Activated CD8-positive, alpha-beta memory T cell treated with anti-CD3 and anti-CD28 coated beads, Interleukin-2, amount 50 U/mL, for 4 hours (primary cell): Measurements from ENCODE around the gene PRDM15.

Experiments
- DNase-seq: peaks from one replicate; pipeline ENCODE4 v3.0.0-alpha.2; 2020

Gene PRDM15, protein sequence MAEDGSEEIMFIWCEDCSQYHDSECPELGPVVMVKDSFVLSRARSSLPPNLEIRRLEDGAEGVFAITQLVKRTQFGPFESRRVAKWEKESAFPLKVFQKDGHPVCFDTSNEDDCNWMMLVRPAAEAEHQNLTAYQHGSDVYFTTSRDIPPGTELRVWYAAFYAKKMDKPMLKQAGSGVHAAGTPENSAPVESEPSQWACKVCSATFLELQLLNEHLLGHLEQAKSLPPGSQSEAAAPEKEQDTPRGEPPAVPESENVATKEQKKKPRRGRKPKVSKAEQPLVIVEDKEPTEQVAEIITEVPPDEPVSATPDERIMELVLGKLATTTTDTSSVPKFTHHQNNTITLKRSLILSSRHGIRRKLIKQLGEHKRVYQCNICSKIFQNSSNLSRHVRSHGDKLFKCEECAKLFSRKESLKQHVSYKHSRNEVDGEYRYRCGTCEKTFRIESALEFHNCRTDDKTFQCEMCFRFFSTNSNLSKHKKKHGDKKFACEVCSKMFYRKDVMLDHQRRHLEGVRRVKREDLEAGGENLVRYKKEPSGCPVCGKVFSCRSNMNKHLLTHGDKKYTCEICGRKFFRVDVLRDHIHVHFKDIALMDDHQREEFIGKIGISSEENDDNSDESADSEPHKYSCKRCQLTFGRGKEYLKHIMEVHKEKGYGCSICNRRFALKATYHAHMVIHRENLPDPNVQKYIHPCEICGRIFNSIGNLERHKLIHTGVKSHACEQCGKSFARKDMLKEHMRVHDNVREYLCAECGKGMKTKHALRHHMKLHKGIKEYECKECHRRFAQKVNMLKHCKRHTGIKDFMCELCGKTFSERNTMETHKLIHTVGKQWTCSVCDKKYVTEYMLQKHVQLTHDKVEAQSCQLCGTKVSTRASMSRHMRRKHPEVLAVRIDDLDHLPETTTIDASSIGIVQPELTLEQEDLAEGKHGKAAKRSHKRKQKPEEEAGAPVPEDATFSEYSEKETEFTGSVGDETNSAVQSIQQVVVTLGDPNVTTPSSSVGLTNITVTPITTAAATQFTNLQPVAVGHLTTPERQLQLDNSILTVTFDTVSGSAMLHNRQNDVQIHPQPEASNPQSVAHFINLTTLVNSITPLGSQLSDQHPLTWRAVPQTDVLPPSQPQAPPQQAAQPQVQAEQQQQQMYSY

DNA sequence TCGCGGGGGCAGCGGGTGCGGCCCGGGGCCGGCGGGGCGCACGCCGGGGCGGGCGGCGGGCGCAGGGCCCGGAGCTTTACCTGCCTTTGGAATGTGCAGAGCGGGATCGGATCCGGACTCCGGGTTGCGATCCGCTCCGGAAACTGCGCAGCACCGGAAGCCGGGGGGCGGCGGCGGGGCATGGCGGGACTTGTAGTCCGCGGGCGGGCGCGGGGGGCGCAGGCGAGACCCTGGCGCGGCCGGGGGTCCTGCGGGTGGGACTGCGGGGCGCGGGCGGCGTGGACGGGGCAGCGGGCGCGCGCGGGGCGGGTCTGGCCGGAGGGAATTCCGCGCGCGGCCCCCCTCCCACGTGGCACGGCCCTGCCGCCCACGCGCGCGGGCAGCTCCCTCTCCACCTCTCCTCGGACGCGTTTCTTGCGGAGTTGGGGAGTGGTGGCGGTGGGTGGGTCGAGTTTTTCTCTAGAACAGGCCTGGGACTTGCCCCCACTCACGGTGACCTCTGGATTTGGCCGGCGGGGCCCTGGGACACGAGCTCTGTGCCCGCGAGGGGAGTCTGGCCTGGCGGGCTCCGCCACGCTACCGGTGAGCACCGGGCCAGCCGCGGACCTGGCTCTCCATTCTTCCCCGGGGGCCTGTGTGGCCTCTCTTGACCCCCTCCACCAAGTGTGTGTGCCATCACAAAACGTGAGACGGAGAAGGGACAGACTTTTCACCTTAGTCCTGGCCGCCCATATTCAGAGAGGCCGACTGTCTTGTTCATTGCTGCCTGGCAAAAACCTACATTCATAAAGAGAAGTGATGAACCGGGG is at the start of gene PRDM15:
Gene PRDM15 (minus strand): TSS at position 155 of the 809 bp plus-strand sequence. CDS start 18,981 bp downstream, outside the sequence.
- DNase-seq = peak; percentile 85

DNA sequence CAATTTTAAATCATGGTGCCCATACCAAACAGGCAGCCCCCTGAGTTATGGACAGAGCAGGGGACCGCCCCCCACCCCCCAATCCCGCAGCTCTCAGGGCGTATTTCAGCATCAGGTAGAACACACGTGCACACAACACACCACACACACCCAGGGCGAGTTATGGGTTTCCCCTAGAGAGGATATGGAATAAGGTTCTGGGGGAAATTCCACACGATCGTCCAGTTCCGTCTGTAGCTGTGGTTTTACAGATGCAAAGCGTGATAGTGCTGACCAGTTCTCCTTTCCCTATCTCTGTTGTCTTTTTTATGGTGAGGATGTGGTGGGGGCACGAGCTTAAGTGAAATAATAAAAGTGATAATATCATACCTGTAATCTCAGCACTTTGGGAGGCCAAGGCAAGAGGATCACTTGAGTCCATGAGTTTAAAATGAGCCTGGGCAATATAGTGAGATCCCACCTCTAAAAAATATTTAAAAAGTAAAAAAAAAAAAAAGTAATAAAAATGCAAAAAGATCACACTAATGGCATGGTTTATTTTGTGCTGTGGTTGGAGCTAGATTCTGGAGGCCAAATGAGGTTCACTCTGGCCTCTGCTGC is 49.6 kb upstream of the PRDM15 start:
- DNase-seq = no peak

DNA sequence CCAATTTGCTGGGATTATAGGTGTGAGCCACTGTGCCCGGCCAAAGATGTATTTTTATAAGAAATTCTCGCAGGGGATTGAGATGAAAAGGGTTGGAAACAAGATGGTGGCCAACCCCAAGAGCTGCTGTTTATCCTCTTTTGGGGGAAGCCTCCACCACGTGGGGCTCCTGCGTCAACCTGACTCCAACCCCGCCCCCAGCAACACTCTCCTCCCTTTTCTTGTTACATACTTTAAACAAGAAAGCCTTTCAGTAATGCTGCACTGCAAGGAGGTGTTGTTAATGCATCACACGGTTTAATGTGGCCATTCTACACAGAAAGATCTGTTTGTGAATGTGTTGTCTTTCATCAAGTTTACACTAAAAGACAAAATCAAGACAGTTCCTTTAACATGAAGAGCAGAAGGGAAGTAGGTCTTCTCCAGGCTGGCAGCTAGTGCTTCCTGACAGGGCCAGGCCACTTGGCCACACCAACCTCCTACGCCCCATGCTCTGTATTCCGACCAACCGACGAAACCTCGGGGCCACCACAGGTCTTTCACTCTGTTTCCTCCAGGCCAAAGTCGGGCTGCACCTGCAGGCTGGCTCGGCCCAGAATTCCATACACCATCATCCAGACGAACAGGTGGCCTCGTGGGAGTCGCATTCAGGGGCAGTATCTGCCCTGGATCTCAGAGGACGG is 48.7 kb upstream of the PRDM15 start:
- no peak for DNase-seq

DNA sequence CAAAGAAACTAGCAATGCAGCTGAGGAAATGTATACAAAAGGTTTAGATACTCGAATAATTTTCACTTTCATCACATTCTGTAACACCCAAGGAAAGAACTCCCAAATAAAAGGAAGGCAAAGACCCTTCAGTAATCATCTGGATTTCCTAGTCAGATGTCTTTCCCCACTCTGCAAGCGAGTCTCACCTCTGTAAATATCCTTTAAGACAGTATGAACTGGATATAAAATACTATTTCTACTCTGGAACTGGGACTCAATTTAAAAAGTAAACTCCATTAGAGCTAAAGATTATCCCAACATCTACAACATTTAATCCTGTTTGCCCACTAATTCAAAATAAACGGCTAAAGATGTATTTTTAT is 47.6 kb upstream of the PRDM15 start:
- no peak for DNase-seq

DNA sequence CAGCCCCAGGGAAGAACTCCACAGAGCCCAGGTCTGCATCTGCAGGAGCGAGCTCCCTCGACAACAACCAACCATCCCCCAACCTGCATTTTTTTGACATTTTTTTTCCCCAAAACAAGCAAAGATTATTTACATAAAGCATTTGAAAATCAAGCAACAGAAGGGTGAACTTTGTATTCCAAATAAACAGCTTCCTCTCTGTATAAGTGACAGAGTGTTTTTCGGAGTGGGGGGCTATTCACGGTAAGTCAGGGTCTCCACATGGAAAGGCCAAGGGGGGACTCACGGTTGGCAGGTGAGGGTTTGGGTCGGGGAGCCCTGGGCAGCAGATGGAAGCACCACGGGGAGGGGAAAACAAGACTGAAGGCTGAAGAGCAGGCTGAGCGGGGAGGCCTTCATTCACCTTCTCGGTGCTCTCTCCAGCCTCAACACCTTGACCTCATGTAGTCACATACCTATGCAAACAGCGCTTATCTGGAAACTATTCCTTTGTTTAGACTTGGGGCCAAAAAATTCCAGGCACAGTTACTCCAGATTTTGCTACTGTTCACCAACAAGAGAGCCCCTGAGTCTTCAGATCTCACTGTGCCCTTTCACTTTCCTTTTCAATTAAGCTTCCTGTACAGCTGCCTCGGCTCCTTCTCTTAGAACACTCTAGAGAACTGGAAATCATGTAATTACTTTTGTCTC is 47.1 kb upstream of the PRDM15 start:
- DNase-seq = peak; percentile 22

DNA sequence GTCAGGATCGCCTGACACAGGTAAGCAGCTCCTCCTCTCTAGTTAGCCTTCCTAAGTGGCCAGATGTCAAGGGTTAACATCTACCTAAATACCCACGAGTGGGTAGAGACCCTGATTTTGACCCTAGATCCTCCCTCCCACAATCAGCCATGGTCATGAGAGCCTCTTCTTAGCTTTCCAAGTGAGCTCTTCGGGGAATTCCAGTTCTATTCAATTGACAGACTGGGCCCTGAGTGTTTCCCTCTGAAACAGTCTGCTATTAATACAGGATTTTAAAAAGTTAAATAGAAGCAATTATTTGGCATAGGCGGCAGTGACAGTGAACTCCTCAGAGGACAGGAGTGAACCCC is 46.6 kb upstream of the PRDM15 start:
- DNase-seq = no peak

DNA sequence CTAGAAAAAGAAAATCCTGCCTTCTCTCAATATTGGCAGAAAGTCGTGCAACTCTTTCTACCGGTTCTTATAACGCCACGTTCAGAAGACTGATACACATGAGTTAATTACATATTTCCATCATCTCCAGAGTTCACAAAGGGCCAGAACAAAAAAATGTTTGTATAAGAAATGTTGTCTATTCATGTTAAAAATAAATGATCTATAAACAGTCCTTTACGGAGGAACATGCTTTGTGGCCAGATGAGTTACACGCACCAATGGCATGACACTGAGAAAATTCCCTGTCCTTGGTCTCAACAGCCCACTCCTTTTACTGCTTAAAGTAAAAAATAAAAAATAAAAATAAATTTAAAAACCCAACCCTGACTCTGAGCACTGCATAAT is 45.2 kb upstream of the PRDM15 start:
- no peak for DNase-seq

DNA sequence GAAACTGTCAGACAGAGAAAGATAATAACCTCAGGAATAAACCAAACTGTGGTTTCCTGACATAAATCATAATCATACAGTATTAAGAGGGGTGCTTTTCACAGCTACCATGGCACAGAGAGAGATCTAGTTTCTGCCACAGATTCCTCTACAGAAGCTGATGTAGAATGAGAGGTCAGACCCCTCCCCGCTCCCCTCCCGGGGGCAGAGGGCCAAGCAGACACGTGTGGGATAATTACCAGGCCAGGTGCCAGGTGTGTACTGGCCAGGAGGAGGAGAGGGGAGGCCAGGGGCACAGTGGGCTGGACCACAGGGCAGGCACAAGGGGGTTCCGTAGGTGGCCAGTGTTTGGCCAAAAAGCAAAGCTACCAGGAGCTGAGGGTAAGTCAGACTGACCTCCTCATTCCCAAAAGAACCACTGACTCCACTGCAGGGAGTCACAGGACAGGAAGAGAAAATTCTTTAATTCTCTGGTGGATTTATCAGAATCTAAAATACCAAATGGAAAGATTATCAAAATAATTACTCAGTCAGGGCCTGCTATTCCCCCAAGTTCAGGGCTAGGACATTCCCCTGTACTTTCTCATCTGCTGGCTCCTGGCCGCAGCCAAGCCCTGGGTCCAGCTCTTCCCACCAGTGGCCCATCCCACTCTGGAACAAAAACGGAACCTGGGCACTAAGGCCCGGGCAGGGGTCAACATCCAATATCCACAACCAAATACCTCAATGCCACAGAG is 44.7 kb upstream of the PRDM15 start:
- no peak for DNase-seq

DNA sequence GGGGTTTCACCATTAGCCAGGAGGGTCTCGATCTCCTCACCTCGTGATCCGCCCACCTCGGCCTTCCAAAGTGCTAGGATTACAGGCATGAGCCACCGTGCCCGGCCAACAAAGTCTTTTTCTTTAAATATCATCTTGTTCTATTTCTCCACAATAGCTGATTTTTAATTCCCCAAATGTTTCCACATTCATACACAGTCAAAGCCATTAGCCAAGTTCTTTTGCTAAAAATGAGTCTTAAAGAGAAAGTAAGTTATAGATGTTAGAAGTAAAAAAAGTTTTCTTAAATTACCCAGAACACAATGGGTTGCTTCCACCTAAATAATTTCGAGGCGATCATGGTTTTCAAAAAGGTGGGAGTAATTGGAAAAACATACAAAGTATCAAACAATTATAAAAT is 44.0 kb upstream of the PRDM15 start:
- no peak for DNase-seq

DNA sequence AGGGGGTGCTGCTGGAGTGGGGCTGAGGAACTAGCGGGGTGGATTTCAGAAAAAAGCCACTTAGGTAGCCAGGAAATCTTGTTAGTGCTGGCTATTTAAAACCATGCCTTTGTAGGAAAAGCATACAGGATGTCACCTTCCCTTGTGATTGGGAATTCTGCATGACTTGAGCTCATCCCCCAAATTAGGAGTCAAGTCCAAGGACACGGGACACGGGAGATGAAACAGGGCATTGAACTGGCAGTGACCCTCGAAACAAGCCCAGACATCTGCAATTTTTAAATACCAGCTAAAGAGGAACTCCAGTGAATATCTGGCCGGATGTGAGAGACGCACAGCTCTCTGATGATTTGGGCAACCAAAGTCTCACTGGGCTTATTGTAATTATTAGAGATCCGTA is 41.9 kb upstream of the PRDM15 start:
- no peak for DNase-seq

DNA sequence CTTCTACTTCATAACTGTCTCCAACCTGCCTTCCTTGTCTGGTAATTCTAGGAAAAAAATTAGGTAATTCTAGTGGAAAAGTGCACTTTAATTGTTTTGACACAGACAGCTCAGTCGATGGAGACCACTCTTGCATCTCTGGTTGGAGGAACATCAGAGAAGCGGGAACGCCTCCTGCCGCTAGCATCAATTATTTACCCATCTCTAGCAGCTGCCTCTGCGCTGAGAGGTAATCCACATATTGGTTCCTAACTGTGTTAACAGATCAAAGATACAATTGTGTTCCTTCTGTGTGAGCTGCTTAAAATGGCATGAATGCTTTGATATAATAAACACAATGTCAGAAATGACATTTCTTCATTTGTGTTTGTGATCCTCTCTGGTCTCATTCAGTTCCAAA is 41.3 kb upstream of the PRDM15 start:
- no peak for DNase-seq

DNA sequence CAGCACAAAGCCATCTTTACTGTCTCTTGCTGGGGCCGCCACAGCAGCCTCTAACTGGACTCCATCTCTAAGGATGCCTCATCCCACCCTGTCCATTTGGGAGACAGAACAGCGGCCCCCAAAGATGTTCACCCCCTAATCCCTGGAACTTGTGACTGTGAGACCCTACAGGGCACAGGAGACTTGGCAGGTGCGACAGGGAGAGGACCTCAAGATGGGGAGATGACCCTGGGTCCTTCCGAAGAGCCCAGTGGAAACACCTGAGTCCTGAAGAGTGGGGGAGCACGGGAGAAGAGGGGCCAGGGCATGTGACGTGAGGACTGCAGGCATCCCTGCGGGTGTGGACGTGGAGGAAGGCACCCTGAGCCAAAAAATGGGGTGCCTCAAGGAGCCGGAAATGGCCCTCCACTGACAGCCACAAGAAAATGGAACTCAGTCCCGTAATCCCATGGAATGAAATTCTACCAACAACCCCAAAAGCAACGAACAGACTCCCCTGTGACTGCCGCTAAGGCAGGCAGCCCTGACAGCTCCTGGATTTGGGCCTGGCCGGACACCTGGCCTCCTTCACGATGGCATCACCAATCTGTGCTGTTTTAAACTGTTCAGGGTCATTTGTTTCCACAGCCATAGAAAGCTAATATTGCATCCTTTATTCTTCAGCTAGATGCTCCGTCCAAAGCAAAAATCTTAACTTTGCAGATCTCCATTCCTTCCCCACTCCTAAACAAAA is 40.7 kb upstream of the PRDM15 start:
- DNase-seq = no peak

DNA sequence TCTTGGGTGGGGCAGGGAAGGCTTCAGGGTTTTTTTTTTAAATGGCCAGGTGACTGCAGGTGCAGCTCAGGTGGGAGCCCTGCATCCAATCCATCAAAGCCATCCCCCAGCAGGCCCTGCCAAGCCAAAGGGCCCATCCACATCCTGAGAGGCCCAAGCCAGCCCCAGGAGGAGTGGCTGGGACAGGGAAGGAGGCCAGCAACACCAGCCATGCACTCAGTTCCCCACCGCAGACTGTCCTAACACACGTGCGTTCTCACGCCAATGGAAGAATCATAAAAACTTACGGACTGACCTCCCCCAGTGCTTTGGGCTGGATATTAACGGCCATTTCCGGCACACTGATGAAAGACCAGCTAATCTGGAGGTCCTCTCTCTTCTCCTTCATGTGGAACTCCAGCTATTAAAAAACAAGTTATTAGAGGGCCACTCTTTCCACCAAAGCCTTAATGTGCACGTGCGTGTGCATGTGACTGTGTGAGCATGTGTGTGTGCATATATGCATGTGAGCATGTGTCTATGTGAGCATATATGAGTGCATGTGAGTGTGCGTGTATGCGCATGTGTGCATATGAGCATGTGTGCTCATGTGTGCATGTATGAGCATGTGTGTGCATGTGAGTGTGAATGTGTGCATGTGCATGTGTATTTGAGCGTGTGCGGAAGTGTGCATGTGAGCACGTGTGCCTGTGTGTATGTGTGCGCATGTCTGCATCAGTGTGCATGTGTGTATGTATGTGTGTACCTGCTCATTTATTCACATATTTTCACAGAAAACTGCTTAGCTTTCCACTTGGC is 39.6 kb upstream of the PRDM15 start:
- no peak for DNase-seq

DNA sequence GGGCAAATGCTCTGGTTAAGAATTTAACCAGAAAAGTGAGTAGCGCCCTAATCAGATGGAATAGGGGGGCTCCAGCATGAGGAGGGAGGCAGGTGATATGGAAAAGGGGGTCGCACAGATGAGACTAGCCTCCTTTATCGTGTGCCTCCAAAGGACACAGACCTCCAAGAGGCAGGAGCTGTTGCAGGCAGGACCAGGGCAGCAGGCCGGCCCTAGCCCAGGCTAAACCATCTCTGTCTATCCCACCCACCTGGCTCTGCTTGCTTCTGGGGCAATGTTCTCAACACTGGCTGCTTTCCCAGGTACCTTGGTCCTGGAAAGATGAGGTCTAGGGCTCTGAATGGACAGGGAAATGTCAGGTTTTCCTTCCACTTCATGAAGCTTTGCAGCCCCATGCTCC is 38.4 kb upstream of the PRDM15 start:
- no peak for DNase-seq

DNA sequence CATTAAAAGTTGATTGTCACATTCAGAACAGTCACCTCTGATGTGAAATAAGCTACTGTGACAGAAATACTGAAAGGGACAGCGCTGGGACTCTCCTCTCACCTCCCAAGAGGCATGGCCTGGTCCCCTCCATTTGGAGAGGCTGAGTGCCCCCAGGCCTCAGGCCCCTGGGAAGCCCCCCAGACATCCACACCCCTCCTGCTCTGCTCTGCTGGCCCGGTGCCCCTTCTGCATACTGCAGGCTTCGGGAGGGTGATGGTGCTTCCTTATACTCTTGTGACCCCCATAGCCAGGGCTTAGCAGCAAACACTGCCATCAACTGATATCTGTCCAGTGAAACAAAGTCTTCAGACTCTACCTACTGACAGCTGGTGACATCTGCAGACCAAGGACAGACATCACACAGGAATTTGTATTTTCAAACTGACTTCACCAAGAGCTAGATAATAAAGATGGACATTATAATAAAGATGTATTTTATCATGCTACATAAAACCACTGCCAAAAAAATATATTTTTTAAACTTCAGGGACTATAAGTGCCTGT is 37.8 kb upstream of the PRDM15 start:
- DNase-seq = no peak

DNA sequence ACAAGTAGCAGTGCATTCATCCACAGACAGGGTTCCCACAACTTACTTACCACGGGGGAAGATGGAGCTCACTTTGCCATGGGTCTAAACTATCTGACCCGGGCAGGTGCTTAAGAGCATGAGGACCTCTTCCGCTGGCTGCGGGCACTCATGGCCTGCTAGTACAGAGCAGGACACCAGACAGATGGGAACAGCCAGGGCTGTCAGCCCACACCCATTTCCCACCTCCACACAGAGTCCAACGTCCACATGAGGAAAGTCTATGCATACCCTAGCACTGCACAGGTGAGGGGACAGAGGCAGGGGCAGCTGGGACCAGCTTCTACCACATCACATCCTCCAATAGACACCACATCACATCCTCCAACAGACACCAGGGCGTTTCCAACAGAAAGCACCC is 35.8 kb upstream of the PRDM15 start:
- DNase-seq = no peak

DNA sequence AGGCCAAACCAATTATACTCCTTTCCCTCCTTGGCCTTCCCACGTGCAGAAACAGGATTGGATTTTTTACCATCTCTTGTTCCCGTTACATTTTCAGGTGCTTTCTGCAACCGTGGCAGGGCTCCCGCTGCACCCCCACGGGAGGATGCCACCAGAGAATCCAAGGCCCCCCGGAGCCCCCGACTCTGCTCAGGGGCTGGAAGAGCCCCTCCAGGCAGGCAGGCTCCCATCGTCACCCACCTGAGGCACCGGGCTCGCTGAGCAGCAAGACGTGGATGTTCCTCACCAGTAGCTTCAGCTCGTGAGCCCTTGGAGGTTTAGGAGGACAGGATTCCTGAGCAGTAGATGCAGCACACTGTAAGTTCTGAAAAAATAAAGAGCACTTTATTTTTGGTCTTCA is 35.2 kb upstream of the PRDM15 start:
- no peak for DNase-seq

DNA sequence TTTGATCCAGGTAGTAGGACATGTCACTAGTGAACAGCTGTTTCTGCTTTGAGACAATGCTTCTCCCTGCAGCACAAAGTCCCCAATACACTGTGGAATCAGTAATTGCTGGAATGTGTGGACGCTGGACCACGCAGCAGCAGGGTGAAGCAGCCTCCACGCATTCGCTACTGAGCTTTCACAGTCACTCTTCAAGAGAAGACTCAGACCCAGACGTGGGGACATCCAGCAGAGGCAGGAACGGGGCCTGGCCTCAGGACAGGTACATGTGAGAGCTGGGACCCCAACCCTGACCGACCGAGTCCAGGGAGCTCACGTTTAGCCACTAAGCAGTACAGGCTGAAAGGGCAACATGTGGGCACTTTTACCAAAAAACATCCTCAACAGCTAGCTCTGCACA is 34.1 kb upstream of the PRDM15 start:
- DNase-seq = no peak

DNA sequence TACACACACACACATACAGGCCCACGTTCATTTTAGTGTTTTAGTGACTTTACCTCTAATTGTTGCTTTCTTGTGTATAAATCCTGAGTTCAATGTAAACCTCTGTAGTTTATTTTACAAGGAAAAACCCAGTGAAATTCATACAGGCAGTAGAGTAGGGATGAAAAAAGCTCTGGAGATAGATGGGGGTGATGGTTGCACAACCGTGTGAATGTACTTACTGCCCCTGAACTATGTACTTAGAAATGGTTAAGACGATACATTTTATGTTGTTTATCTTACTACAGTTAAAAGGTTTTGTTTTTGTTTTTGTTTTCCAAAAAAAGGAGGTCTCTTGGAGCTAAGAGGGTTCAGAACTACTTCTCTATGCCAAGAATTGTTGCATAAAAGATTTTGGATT is 29.7 kb upstream of the PRDM15 start:
- no peak for DNase-seq
